PC-9 (cell line): ENCODE data around the gene UFD1. TPM values are rescaled to one million over a fixed set of nuclear protein-coding genes. Genes with fewer than 3 reads are reported as not detected.

Experiments used
- BruUV-seq: library from RNA; stranded (reverse); fragments of 400-500 nt; replicated peaks from 2 replicates; lab custom pipeline; 2021; lab: Mats Ljungman, UMichigan
- CTCF ChIA-PET: fragments of 300-600 bp; sonication (Branson Sonifier 250); formaldehyde crosslinking; loops from one replicate; lab custom pipeline; 2022; ENCODE audit warnings: antibody characterized with exemption; lab: Charles Lee
- POLR2A ChIA-PET: fragments of 300-600 bp; sonication (Branson Sonifier 250); formaldehyde crosslinking; loops from one replicate; lab custom pipeline; 2022; ENCODE audit warnings: antibody characterized with exemption; ENCODE audit not compliant: unreplicated experiment; lab: Charles Lee
- DNase-seq, 2 experiments: peaks; one replicate each; pipeline versions ENCODE4 v3.0.0 to v3.0.0-alpha.2; 2015 to 2022; ENCODE audit warnings: mixed read lengths in 1 of 2
- H2AFZ ChIP-seq: fragments of 200-600 bp; sonication (generic); 2 replicates; pipeline ENCODE4 v1.8.1; 2017; ENCODE audit warnings: antibody characterized with exemption
- H3F3A ChIP-seq: fragments of 200-600 bp; sonication (generic); 2 replicates; pipeline ENCODE4 v1.8.1; 2017; ENCODE audit warnings: antibody characterized with exemption, mild to moderate bottlenecking, low read depth; ENCODE audit not compliant: insufficient read depth
- H3K27ac ChIP-seq: fragments of 200-600 bp; sonication (generic); 2 replicates; pipeline ENCODE4 v1.6.1; 2016; ENCODE audit warnings: mixed run types
- H3K27me3 ChIP-seq: fragments of 200-600 bp; sonication (generic); 2 replicates; pipeline ENCODE4 v1.6.1; 2016; ENCODE audit warnings: low read depth, mixed run types; ENCODE audit not compliant: insufficient read depth
- H3K36me3 ChIP-seq: fragments of 200-600 bp; sonication (generic); 2 replicates; pipeline ENCODE4 v1.6.1; 2016; ENCODE audit warnings: low read depth, mixed run types
- H3K4me1 ChIP-seq: fragments of 200-600 bp; sonication (generic); replicated peaks from 2 replicates; pipeline ENCODE4 v1.6.1; 2016; ENCODE audit warnings: mixed run types; ENCODE audit not compliant: insufficient read depth
- H3K4me2 ChIP-seq: fragments of 200-600 bp; sonication (generic); 2 replicates; pipeline ENCODE4 v1.6.1; 2017; ENCODE audit warnings: mixed run types
- H3K4me3 ChIP-seq: fragments of 200-600 bp; sonication (generic); 2 replicates; pipeline ENCODE4 v1.6.1; 2016; ENCODE audit warnings: mixed run types
- H3K79me2 ChIP-seq: fragments of 200-600 bp; sonication (generic); 2 replicates; pipeline ENCODE4 v1.6.1; 2017; ENCODE audit warnings: low read depth, mixed run types
- H3K9me2 ChIP-seq: fragments of 200-600 bp; sonication (generic); 2 replicates; pipeline ENCODE4 v1.8.1; 2017; ENCODE audit warnings: mild to moderate bottlenecking; ENCODE audit not compliant: insufficient read depth
- H3K9me3 ChIP-seq: fragments of 200-600 bp; sonication (generic); 2 replicates; pipeline ENCODE4 v1.8.1; 2016; ENCODE audit warnings: low read depth; ENCODE audit not compliant: insufficient read depth
- H4K20me1 ChIP-seq: fragments of 200-600 bp; sonication (generic); 2 replicates; pipeline ENCODE4 v1.8.1; 2017; ENCODE audit not compliant: insufficient read depth
- EZH2 ChIP-seq: fragments of 200-600 bp; sonication (generic); IDR thresholded peaks from 2 replicates; pipeline ENCODE4 v1.8.0; 2017; ENCODE audit warnings: antibody characterized with exemption, low read depth
- intact Hi-C: fragments of 100-400 bp; cut with micrococcal nuclease; formaldehyde crosslinking; loops from one replicate; pipeline ENCODE4 v1.10.0; 2022; ENCODE audit not compliant: unreplicated experiment
- total RNA-seq: library from RNA; stranded (reverse); gene quantifications from 2 replicates; pipeline ENCODE4 v1.2.3, GENCODE V29; 2021
- TF ChIP-seq, protein P1 (sequence below): fragments of 200-600 bp; sonication (generic); conservative IDR thresholded peaks from 2 replicates; pipeline ENCODE4 v1.6.1; 2017; ENCODE audit warnings: mixed run types, antibody characterized with exemption, mild to moderate bottlenecking, moderate library complexity

Gene UFD1
- total RNA-seq, 1 experiment from 2014 or later = 66.9 TPM

- no peaks in the 10 kb centered on the region for H3K27me3 ChIP-seq
- intact Hi-C loops = no loop called here
- H3K36me3 ChIP-seq = no peaks in the 10 kb centered on the region
- H3K27ac ChIP-seq = no peak overlapping the region
- BruUV-seq = no TSS peak
- POLR2A ChIA-PET = no interaction called here
- peaks cover 8% of the 10 kb centered on the region; the same call in 1 of the 2 replicates for H4K20me1 ChIP-seq
- CTCF ChIA-PET = no interaction called here
- no peaks in the 10 kb centered on the region for H3K4me1 ChIP-seq
- no peak for TF ChIP-seq EZH2
- TF ChIP-seq, protein P1, sequence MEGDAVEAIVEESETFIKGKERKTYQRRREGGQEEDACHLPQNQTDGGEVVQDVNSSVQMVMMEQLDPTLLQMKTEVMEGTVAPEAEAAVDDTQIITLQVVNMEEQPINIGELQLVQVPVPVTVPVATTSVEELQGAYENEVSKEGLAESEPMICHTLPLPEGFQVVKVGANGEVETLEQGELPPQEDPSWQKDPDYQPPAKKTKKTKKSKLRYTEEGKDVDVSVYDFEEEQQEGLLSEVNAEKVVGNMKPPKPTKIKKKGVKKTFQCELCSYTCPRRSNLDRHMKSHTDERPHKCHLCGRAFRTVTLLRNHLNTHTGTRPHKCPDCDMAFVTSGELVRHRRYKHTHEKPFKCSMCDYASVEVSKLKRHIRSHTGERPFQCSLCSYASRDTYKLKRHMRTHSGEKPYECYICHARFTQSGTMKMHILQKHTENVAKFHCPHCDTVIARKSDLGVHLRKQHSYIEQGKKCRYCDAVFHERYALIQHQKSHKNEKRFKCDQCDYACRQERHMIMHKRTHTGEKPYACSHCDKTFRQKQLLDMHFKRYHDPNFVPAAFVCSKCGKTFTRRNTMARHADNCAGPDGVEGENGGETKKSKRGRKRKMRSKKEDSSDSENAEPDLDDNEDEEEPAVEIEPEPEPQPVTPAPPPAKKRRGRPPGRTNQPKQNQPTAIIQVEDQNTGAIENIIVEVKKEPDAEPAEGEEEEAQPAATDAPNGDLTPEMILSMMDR = no peak
- H3K4me2 ChIP-seq = no peak overlapping the region
- no peak overlapping the region for H3K4me3 ChIP-seq
- H3F3A ChIP-seq = no peaks in the 10 kb centered on the region
- H3K9me3 ChIP-seq = no peaks in the 10 kb centered on the region
- no peak overlapping the region for H2AFZ ChIP-seq
- H3K9me2 ChIP-seq = no peaks in the 10 kb centered on the region
- no peak for DNase-seq
- peaks cover 57% of the 10 kb centered on the region for H3K79me2 ChIP-seq
Measured at GRCh38 chr22:19422440-19423301, 56.3 kb downstream of the UFD1 start.

DNA sequence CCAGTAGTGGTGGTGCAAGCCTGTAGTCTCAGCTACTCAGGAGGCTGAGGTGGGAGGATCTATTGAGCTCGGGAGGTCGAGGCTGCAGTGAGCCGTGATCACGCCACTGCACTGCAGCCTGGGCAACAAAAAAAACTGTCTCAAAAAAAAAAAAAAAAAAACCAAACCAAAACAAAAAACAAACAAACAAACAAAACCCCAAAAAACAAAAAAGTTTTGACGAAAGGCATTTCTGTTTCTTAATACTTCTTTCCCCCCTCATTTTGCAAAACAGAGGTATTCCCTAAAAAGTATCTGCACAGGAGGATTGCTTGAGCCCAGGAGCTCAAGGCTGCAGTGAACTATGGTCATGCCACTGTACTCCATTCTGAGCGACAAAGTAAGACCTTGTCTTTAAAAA lies 58.7 kb downstream of the UFD1 start:
- Histone ChIP-seq H3K27me3 (no peaks in the 10 kb centered on the region), H2AFZ (no peak overlapping the region), H3K4me2 (no peak overlapping the region), H3K4me1 (no peaks in the 10 kb centered on the region), H3K36me3 (no peaks in the 10 kb centered on the region), H3K9me2 (no peaks in the 10 kb centered on the region), H3K9me3 (no peaks in the 10 kb centered on the region), H3F3A (no peaks in the 10 kb centered on the region), H3K27ac (no peak overlapping the region), H3K79me2 (peaks cover 55% of the 10 kb centered on the region), H3K4me3 (no peak overlapping the region), H4K20me1 (no peaks in the 10 kb centered on the region; the same call in 1 of the 2 replicates)
- intact Hi-C loops = no loop called here
- ChIA-PET CTCF (no interaction called here), POLR2A (no interaction called here)
- no TSS peak for BruUV-seq
- TF ChIP-seq, protein P1 = no peak
- TF ChIP-seq EZH2 = no peak
- no peak for DNase-seq

DNA sequence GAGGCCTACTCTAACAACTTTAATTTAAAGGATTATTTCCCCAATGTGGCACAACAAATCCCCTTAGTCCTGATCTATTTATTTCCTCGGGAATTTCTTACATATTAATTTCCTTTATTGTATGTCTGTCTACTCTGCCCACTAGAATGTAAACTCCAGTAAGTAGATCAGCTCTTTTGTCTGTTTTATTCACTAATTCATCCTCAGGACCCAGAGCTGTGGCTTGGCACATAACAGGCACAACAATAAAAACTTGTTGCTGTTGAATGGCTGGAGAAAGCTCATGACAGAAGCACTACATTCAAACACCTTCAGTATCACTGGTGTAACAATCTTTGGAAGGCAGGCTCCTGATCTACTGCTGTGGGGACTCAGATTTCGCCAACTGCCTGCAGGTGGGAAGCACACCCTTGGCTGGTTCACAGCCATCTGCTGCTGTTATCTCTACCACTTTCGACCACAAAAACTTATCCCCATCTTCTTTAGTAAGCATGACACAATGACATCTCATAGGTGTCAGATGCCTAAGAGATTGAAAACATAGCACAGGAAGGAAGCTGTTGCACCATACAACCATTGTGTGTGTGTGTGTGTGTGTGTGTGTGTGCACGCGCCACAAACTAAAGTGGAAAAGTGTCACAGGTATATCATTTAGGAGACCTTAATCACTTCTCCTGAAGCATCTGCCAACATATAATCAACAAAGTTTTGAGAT lies 59.4 kb downstream of the UFD1 start:
- H3K27me3 ChIP-seq = no peaks in the 10 kb centered on the region
- H2AFZ ChIP-seq = no peak overlapping the region
- BruUV-seq = no TSS peak
- no peak overlapping the region for H3K4me3 ChIP-seq
- peaks cover 51% of the 10 kb centered on the region for H3K79me2 ChIP-seq
- H3K9me3 ChIP-seq = no peaks in the 10 kb centered on the region
- no peaks in the 10 kb centered on the region; the same call in 1 of the 2 replicates for H4K20me1 ChIP-seq
- ChIA-PET CTCF (no interaction called here), POLR2A (no interaction called here)
- TF ChIP-seq, protein P1 = no peak
- TF ChIP-seq EZH2 = no peak
- no peak overlapping the region for H3K4me2 ChIP-seq
- no peaks in the 10 kb centered on the region for H3F3A ChIP-seq
- H3K27ac ChIP-seq = no peak overlapping the region
- intact Hi-C loops = no loop called here
- no peaks in the 10 kb centered on the region for H3K36me3 ChIP-seq
- no peaks in the 10 kb centered on the region for H3K9me2 ChIP-seq
- no peaks in the 10 kb centered on the region for H3K4me1 ChIP-seq
- no peak for DNase-seq
